ENCODE data around the gene OVCA2.

DNA sequence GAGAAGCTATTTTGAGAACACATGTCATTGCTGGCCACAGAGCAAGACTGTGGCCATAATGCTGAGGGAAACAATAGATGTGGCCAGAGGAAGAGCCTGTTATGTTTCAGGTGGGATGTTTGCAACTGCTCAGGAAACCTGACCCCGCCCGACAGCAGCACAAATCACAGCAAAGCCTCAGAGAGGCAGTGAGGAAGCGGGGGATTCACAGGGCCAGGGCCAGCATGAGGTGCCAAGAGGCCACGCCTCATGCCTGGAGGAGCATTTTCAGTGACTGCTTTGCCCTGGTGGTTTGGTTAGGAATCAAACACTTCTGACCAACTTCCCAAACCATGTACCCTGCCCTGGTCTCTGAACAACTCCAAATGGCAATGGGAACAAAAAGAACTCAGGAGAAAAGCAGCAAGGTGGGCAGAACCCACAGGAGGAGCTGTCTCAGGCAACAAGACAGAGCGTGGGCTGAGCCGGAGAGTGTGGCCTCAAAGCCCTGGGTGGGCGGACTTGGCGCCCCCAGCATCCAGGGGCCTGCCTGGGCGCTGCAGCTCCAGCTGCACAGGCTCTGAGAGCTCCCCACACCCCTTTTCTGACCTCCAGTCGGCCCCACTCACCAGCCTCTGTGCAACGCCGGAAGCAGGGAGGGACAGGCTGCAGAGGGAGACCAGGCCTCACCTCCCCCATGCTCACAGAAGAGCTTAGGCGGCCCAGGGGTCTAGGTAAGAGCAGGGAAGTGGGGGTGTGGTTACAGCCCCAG is 33.7 kb downstream of the OVCA2 start:
- no peak for TF ChIP-seq EZH2phosphoT487 (conservative IDR thresholded peaks at IDR 0.05; ENCODE audit: low read length)
- TF ChIP-seq, protein P1, sequence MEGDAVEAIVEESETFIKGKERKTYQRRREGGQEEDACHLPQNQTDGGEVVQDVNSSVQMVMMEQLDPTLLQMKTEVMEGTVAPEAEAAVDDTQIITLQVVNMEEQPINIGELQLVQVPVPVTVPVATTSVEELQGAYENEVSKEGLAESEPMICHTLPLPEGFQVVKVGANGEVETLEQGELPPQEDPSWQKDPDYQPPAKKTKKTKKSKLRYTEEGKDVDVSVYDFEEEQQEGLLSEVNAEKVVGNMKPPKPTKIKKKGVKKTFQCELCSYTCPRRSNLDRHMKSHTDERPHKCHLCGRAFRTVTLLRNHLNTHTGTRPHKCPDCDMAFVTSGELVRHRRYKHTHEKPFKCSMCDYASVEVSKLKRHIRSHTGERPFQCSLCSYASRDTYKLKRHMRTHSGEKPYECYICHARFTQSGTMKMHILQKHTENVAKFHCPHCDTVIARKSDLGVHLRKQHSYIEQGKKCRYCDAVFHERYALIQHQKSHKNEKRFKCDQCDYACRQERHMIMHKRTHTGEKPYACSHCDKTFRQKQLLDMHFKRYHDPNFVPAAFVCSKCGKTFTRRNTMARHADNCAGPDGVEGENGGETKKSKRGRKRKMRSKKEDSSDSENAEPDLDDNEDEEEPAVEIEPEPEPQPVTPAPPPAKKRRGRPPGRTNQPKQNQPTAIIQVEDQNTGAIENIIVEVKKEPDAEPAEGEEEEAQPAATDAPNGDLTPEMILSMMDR (IDR thresholded peaks at IDR 0.05; ENCODE audit: insufficient read depth, low read length, poor library complexity, severe bottlenecking): no peak

All from SU-DHL-6 (cell line).